Keratinocyte (primary cell): ENCODE data around the gene GRB10. TPM values are rescaled to one million over a fixed set of nuclear protein-coding genes. Genes with fewer than 3 reads are reported as not detected.

Experiments
- DNase-seq: peaks from one replicate; pipeline ENCODE4 v3.0.0-alpha.2; 2011; ENCODE audit warnings: low read depth, missing footprints, low spot score
- FAIRE-seq: peaks from 2 replicates; lab custom pipeline; 2011; peaks lifted over from hg19 to GRCh38; lab: Jason Lieb, UNC
- H2AFZ ChIP-seq: 2 replicates; pipeline ENCODE4 v1.6.0; 2012; ENCODE audit warnings: low read length, control low read depth, inconsistent platforms; ENCODE audit not compliant: control insufficient read depth
- H3K27ac ChIP-seq: 2 replicates; pipeline ENCODE4 v1.5.1; 2011; ENCODE audit warnings: low read length; ENCODE audit not compliant: control insufficient read depth, insufficient read depth
- H3K27me3 ChIP-seq: 3 replicates; pipeline ENCODE4 v1.6.0; 2011; ENCODE audit warnings: low read length; ENCODE audit not compliant: control insufficient read depth, insufficient read depth; ENCODE audit errors: extremely low read depth
- H3K36me3 ChIP-seq, 2 experiments: 2 replicates in 1 of 2; 3 replicates in 1 of 2; pipeline ENCODE4 v1.5.1; 2011; ENCODE audit warnings: low read length in 2 of 2, mild to moderate bottlenecking in 1 of 2; ENCODE audit not compliant: control insufficient read depth in 2 of 2, insufficient read depth in 2 of 2; ENCODE audit errors: extremely low read depth in 1 of 2
- H3K4me1 ChIP-seq: 3 replicates; pipeline ENCODE4 v1.5.1; 2011; ENCODE audit warnings: low read length; ENCODE audit not compliant: control insufficient read depth, insufficient read depth; ENCODE audit errors: extremely low read depth
- H3K4me2 ChIP-seq: 3 replicates; pipeline ENCODE4 v1.6.0; 2011; ENCODE audit warnings: low read depth, low read length; ENCODE audit not compliant: control insufficient read depth, insufficient read depth; ENCODE audit errors: extremely low read depth
- H3K4me3 ChIP-seq, 3 experiments: fragments of 200-600 bp in 1 of 3; sonication (generic) in 1 of 3; 2 replicates in 2 of 3; 3 replicates in 1 of 3; pipeline ENCODE4 v1.5.1; 2011 to 2016; ENCODE audit warnings: low read length in 3 of 3, mild to moderate bottlenecking in 3 of 3, control low read depth in 2 of 3, inconsistent platforms in 1 of 3, low read depth in 1 of 3, mixed read lengths in 1 of 3, mixed run types in 1 of 3, moderate library complexity in 1 of 3; ENCODE audit not compliant: control insufficient read depth in 2 of 3, insufficient read depth in 2 of 3; ENCODE audit errors: extremely low read depth in 1 of 3
- H3K79me2 ChIP-seq: 2 replicates; pipeline ENCODE4 v1.6.0; 2012; ENCODE audit warnings: low read length; ENCODE audit not compliant: control insufficient read depth, insufficient read depth
- H3K9ac ChIP-seq: 3 replicates; pipeline ENCODE4 v1.6.0; 2011; ENCODE audit warnings: low read length; ENCODE audit not compliant: control insufficient read depth, insufficient read depth; ENCODE audit errors: extremely low read depth
- H3K9me1 ChIP-seq: 3 replicates; pipeline ENCODE4 v1.6.0; 2011; ENCODE audit warnings: low read length; ENCODE audit not compliant: control insufficient read depth, insufficient read depth; ENCODE audit errors: extremely low read depth
- H3K9me3 ChIP-seq: 2 replicates; pipeline ENCODE4 v1.5.1; 2012; ENCODE audit warnings: low read depth, low read length; ENCODE audit not compliant: control insufficient read depth
- H4K20me1 ChIP-seq: 3 replicates; pipeline ENCODE4 v1.6.0; 2011; ENCODE audit warnings: low read length; ENCODE audit not compliant: control insufficient read depth, insufficient read depth; ENCODE audit errors: extremely low read depth
- EZH2 ChIP-seq: IDR thresholded peaks from one replicate; pipeline ENCODE4 v1.6.1; 2012; ENCODE audit warnings: inconsistent platforms, mild to moderate bottlenecking, low read length, moderate library complexity
- dilution Hi-C: fragments of 300-500 bp; cut with MboI; formaldehyde crosslinking; loops from one replicate; pipeline ENCODE4 v1.7.0; 2020; ENCODE audit warnings: low sequenced_read_pairs; ENCODE audit not compliant: extremely low pct_ligation_motif_present
- polyA plus RNA-seq, 5 experiments: library from polyadenylated mRNA; depleted of rRNA in 3 of 5; stranded (reverse) in 3 of 5; stranded (forward) in 1 of 5; unstranded in 1 of 5; fragments of >200 nt; gene quantifications; 1 replicate in 1 of 5; 2 replicates in 3 of 5; 3 replicates in 1 of 5; pipeline versions ENCODE4 v1.2.1 to v1.2.3, GENCODE V29; 2011 to 2012; ENCODE audit warnings: missing spikeins in 2 of 5, low read depth in 1 of 5, low replicate concordance in 1 of 5
- TF ChIP-seq, protein P1 (sequence below), 3 experiments: IDR thresholded peaks in 1 of 3; conservative IDR thresholded peaks in 1 of 3; optimal IDR thresholded peaks in 1 of 3; 2 replicates in 2 of 3; 3 replicates in 1 of 3; pipeline versions ENCODE3 to v1.5.1; 2011; ENCODE audit warnings: low read length in 3 of 3, mild to moderate bottlenecking in 3 of 3, moderate library complexity in 2 of 3, control low read depth in 1 of 3, inconsistent platforms in 1 of 3; ENCODE audit not compliant: insufficient read depth in 2 of 3; ENCODE audit errors: extremely low read depth in 1 of 3

GRB10 gene
- polyA plus RNA-seq, 1 donor (not counting 4 experiments of a cell fraction or from before 2014, with no cell fraction given): 4.4 TPM

DNA sequence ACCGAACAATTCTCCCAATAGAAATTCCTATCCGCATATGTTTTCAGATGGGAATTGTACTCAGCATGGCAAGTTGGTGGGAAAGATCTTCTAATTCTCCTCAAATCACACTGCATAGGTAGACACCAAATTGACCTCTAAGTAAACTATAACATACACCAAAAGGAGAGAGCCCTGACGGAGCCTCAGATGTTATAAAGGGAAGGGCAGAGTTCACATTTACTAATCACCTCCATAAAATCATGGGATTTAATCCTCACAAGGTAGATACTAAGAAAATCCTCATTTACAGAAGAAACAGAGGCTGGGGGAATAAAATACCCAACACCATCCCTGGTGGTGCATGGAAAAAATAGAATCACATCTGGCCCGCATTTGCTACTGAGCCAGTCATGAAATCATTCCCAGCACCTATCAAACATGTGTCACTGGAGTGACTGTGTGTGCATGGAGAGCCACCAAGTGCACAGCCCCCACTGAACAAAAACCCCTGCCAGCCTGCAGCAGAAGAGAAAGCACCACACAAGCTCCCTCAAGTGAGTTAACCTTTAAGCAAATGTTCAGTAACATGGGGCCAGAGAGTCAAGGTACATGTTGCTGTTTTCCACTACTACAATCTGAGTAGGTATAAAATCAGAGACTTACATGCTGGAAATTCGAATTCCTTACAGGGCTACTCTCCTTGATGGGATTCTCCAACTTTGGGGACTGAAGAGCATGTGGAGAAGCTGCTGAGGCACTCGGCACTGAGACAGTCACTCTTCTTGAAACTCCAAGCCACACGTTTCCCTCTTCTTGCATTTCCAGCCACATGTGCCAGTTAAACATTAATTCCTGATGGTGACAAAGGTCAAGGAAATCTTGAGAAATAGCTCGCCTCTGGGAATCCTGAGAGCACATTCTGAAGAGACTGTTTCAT lies 217.8 kb downstream of the GRB10 start, which contains the start of gene DDC:
Gene DDC, minus strand, starts transcription at position 766 of the 919 bp plus-strand sequence. CDS start 21,320 bp downstream, outside the sequence.
- no peak within 1 kb of the TSS for H3K27ac ChIP-seq
- peaks cover 30% of the 10 kb centered on the region for H3K27me3 ChIP-seq
- no peaks in the 10 kb centered on the region for H3K9me3 ChIP-seq
- H3K4me1 ChIP-seq: no peaks in the 10 kb centered on the region
- no peak within 1 kb of the TSS for H3K9ac ChIP-seq
- H2AFZ ChIP-seq: no peak within 1 kb of the TSS
- no peak within 1 kb of the TSS for H3K4me2 ChIP-seq
- no peaks in the 10 kb centered on the region for H3K36me3 ChIP-seq
- TF ChIP-seq, protein P1, sequence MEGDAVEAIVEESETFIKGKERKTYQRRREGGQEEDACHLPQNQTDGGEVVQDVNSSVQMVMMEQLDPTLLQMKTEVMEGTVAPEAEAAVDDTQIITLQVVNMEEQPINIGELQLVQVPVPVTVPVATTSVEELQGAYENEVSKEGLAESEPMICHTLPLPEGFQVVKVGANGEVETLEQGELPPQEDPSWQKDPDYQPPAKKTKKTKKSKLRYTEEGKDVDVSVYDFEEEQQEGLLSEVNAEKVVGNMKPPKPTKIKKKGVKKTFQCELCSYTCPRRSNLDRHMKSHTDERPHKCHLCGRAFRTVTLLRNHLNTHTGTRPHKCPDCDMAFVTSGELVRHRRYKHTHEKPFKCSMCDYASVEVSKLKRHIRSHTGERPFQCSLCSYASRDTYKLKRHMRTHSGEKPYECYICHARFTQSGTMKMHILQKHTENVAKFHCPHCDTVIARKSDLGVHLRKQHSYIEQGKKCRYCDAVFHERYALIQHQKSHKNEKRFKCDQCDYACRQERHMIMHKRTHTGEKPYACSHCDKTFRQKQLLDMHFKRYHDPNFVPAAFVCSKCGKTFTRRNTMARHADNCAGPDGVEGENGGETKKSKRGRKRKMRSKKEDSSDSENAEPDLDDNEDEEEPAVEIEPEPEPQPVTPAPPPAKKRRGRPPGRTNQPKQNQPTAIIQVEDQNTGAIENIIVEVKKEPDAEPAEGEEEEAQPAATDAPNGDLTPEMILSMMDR (optimal IDR thresholded peaks at IDR 0.05 in 1 of 3, IDR thresholded peaks at IDR 0.05 in 1 of 3, conservative IDR thresholded peaks at IDR 0.05 in 1 of 3; ENCODE audit: extremely low read depth in 1 of 3, insufficient read depth in 2 of 3, low read length in 3 of 3): no peak
- no peak for TF ChIP-seq EZH2
- DNase-seq (no peak), FAIRE-seq (no peak)
- dilution Hi-C loops: no loop called here
- H4K20me1 ChIP-seq: no peaks in the 10 kb centered on the region
- H3K79me2 ChIP-seq: no peaks in the 10 kb centered on the region
- no peaks in the 10 kb centered on the region for H3K9me1 ChIP-seq
- H3K4me3 ChIP-seq: no peak within 1 kb of the TSS

- Histone ChIP-seq H3K27ac (no peak overlapping the region), H3K79me2 (no peaks in the 10 kb centered on the region), H3K4me1 (no peaks in the 10 kb centered on the region), H2AFZ (no peak overlapping the region), H3K9ac (no peak overlapping the region), H3K9me1 (no peaks in the 10 kb centered on the region), H4K20me1 (no peaks in the 10 kb centered on the region), H3K9me3 (no peaks in the 10 kb centered on the region), H3K27me3 (peaks cover 35% of the 10 kb centered on the region), H3K4me2 (no peak overlapping the region), H3K4me3 (no peak overlapping the region), H3K36me3 (no peaks in the 10 kb centered on the region)
- DNase-seq (no peak), FAIRE-seq (no peak)
- dilution Hi-C loops: no loop called here
- TF ChIP-seq, protein P1 (optimal IDR thresholded peaks at IDR 0.05 in 1 of 3, IDR thresholded peaks at IDR 0.05 in 1 of 3, conservative IDR thresholded peaks at IDR 0.05 in 1 of 3; ENCODE audit: extremely low read depth in 1 of 3, insufficient read depth in 2 of 3, low read length in 3 of 3): no peak
- no peak for TF ChIP-seq EZH2
Measured at GRCh38 chr7:50564171-50564570, 218.5 kb downstream of the GRB10 start.
